ENCODE results near the gene PTCD3.
A peak's percentile ranks its signal among the peaks of the same experiment; 100 is the strongest.

The PTCD3 gene

GRCh38 chr2:86079981-86080911 lies 25.8 kb upstream of the PTCD3 start:
- no peak overlapping the region for H2AFZ ChIP-seq (ENCODE audit: low read length)
- H3K79me2 ChIP-seq (ENCODE audit: insufficient read depth, low read length), result no peaks in the 10 kb centered on the region
- H3K9me3 ChIP-seq (ENCODE audit: insufficient read depth, low read depth, low read length), result no peaks in the 10 kb centered on the region
- peaks cover 31% of the 10 kb centered on the region; the same call in 1 of the 2 replicates for H3K36me3 ChIP-seq (ENCODE audit: insufficient read depth, low read length)
- H4K20me1 ChIP-seq (ENCODE audit: insufficient read depth, low read length, poor library complexity, severe bottlenecking), result no peaks in the 10 kb centered on the region
- H3K9ac ChIP-seq (ENCODE audit: low read depth, low read length, poor library complexity, severe bottlenecking), result no peak overlapping the region
- H3F3A ChIP-seq (ENCODE audit: low read depth), result no peaks in the 10 kb centered on the region
- no peaks in the 10 kb centered on the region for H3K27me3 ChIP-seq (ENCODE audit: insufficient read depth, low read length, poor library complexity, severe bottlenecking)
- H3K9me2 ChIP-seq (replicated peaks; ENCODE audit: low read depth, low read length), result no peaks in the 10 kb centered on the region
- H3K4me3 ChIP-seq (ENCODE audit: low read length, poor library complexity, severe bottlenecking), result peak overlapping the region; percentile 18
- TF ChIP-seq EZH2phosphoT487 (IDR thresholded peaks at IDR 0.05; ENCODE audit: borderline replicate concordance), result no peak
- TF ChIP-seq, protein P1, sequence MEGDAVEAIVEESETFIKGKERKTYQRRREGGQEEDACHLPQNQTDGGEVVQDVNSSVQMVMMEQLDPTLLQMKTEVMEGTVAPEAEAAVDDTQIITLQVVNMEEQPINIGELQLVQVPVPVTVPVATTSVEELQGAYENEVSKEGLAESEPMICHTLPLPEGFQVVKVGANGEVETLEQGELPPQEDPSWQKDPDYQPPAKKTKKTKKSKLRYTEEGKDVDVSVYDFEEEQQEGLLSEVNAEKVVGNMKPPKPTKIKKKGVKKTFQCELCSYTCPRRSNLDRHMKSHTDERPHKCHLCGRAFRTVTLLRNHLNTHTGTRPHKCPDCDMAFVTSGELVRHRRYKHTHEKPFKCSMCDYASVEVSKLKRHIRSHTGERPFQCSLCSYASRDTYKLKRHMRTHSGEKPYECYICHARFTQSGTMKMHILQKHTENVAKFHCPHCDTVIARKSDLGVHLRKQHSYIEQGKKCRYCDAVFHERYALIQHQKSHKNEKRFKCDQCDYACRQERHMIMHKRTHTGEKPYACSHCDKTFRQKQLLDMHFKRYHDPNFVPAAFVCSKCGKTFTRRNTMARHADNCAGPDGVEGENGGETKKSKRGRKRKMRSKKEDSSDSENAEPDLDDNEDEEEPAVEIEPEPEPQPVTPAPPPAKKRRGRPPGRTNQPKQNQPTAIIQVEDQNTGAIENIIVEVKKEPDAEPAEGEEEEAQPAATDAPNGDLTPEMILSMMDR (conservative IDR thresholded peaks at IDR 0.05; ENCODE audit: low read length), result peak; percentile 94
- peak overlapping the region; percentile 67 for H3K4me2 ChIP-seq (ENCODE audit: low read depth, low read length, poor library complexity, severe bottlenecking)
- peaks cover 13% of the 10 kb centered on the region for H3K4me1 ChIP-seq (ENCODE audit: insufficient read depth, low read length, poor library complexity, severe bottlenecking)

DNA sequence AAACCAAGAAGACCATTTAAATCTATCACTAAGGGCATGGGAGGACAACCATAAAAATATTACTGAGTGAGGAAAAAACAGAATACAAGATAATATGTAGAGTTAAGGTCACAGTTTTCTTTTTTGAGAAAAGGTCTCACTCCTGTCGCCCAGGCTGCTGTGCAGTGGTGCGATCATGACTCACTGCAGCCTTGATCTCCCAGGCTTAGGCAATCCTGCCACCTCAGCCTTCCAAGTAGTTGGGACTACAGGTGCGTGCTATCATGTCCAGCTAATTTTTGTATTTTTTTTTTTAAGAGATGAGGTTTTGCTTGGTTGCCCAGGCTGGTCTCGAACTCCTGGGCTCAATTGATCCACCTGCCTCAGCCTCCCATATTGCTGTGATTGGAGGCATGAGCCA lies 24.3 kb upstream of the PTCD3 start:
- Histone ChIP-seq H3K27me3 (ENCODE audit: insufficient read depth, low read length, poor library complexity, severe bottlenecking) (no peaks in the 10 kb centered on the region), H3K9ac (ENCODE audit: low read depth, low read length, poor library complexity, severe bottlenecking) (no peak overlapping the region), H3K79me2 (ENCODE audit: insufficient read depth, low read length) (no peaks in the 10 kb centered on the region), H3K4me1 (ENCODE audit: insufficient read depth, low read length, poor library complexity, severe bottlenecking) (peaks cover 13% of the 10 kb centered on the region), H3K36me3 (ENCODE audit: insufficient read depth, low read length) (peaks cover 35% of the 10 kb centered on the region; the same call in 1 of the 2 replicates), H2AFZ (ENCODE audit: low read length) (no peak overlapping the region), H4K20me1 (ENCODE audit: insufficient read depth, low read length, poor library complexity, severe bottlenecking) (no peaks in the 10 kb centered on the region), H3K4me3 (ENCODE audit: low read length, poor library complexity, severe bottlenecking) (no peak overlapping the region), H3K9me2 (replicated peaks; ENCODE audit: low read depth, low read length) (no peaks in the 10 kb centered on the region), H3K9me3 (ENCODE audit: insufficient read depth, low read depth, low read length) (no peaks in the 10 kb centered on the region), H3K4me2 (ENCODE audit: low read depth, low read length, poor library complexity, severe bottlenecking) (no peak overlapping the region), H3F3A (ENCODE audit: low read depth) (no peaks in the 10 kb centered on the region)
- TF ChIP-seq EZH2phosphoT487 (IDR thresholded peaks at IDR 0.05; ENCODE audit: borderline replicate concordance), result no peak
- TF ChIP-seq, protein P1 (conservative IDR thresholded peaks at IDR 0.05; ENCODE audit: low read length), result no peak

DNA sequence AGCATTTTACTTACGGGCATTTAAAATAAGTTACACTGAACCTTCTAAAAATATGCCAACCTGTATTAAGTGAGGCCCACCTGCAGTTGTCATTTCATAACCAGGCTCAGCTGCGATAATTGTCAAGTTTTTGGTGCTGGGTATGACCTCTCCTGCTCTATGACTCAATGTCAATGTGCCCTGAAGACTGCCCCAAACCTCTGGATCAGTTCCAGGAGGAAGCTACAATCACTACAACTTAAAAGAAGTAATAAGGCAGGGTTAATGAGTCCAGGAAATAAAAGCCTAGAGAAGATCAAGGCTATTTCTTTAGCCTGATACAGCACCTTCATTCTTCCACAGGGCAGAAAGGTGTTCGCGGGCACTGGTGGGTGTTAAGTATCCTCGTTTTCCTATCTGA lies 23.3 kb upstream of the PTCD3 start:
- Histone ChIP-seq H3K9ac (ENCODE audit: low read depth, low read length, poor library complexity, severe bottlenecking) (no peak overlapping the region), H3K79me2 (ENCODE audit: insufficient read depth, low read length) (no peaks in the 10 kb centered on the region), H2AFZ (ENCODE audit: low read length) (no peak overlapping the region), H3K4me1 (ENCODE audit: insufficient read depth, low read length, poor library complexity, severe bottlenecking) (peaks cover 13% of the 10 kb centered on the region), H4K20me1 (ENCODE audit: insufficient read depth, low read length, poor library complexity, severe bottlenecking) (no peaks in the 10 kb centered on the region), H3K9me2 (replicated peaks; ENCODE audit: low read depth, low read length) (no peaks in the 10 kb centered on the region), H3F3A (ENCODE audit: low read depth) (no peaks in the 10 kb centered on the region), H3K9me3 (ENCODE audit: insufficient read depth, low read depth, low read length) (no peaks in the 10 kb centered on the region), H3K4me3 (ENCODE audit: low read length, poor library complexity, severe bottlenecking) (no peak overlapping the region), H3K4me2 (ENCODE audit: low read depth, low read length, poor library complexity, severe bottlenecking) (no peak overlapping the region), H3K36me3 (ENCODE audit: insufficient read depth, low read length) (peaks cover 34% of the 10 kb centered on the region; the same call in 1 of the 2 replicates), H3K27me3 (ENCODE audit: insufficient read depth, low read length, poor library complexity, severe bottlenecking) (no peaks in the 10 kb centered on the region)
- TF ChIP-seq, protein P1 (conservative IDR thresholded peaks at IDR 0.05; ENCODE audit: low read length), result no peak
- no peak for TF ChIP-seq EZH2phosphoT487 (IDR thresholded peaks at IDR 0.05; ENCODE audit: borderline replicate concordance)

All from Loucy (cell line).